Activated T-helper 2 cell treated with anti-CD3 and anti-CD28 coated beads, Interferon-gamma antibody, Interleukin-2, Interleukin-4, amounts not matched to agents 10 μg/mL and 5 μg/mL and 100 μg/mL, durations not matched to agents 14 hours and 24 hours and 36 hours (primary cell): ENCODE results near the gene USP47. TPM values are rescaled to one million over a fixed set of nuclear protein-coding genes. Genes with fewer than 3 reads are reported as not detected.

Source experiments
- DNase-seq: peaks from one replicate; pipeline ENCODE4 v3.0.0; 2021; ENCODE audit warnings: low spot score
- H3K27ac Mint-ChIP-seq: one replicate; pipeline ENCODE4 v1.8.0; 2021; ENCODE audit warnings: mixed read lengths
- H3K27me3 Mint-ChIP-seq: one replicate; pipeline ENCODE4 v1.8.0; 2021; ENCODE audit warnings: low read depth, mixed read lengths
- H3K36me3 Mint-ChIP-seq: one replicate; pipeline ENCODE4 v1.8.0; 2021; ENCODE audit warnings: low read depth, mixed read lengths
- H3K4me1 Mint-ChIP-seq: one replicate; pipeline ENCODE4 v1.8.0; 2021; ENCODE audit warnings: low read depth, mixed read lengths
- H3K4me3 Mint-ChIP-seq: one replicate; pipeline ENCODE4 v1.8.0; 2021; ENCODE audit warnings: low read depth, mild to moderate bottlenecking, moderate library complexity, mixed read lengths
- H3K9me3 Mint-ChIP-seq: one replicate; pipeline ENCODE4 v1.8.0; 2021; ENCODE audit warnings: mixed read lengths
- intact Hi-C: fragments of 100-400 bp; cut with micrococcal nuclease; formaldehyde crosslinking; loops from one replicate; pipeline ENCODE4 v1.15.1; 2023
- total RNA-seq: library from RNA; stranded (reverse); gene quantifications from 2 replicates; pipeline ENCODE4 v1.2.3, GENCODE V29; 2022

Gene USP47
- total RNA-seq, 1 donor from 2014 or later: 55.8 TPM

GRCh38 chr11:11956006-11956405 is 114.2 kb downstream of the USP47 start:
- Mint-ChIP-seq H3K4me3 (no peak overlapping the region), H3K27me3 (no peaks in the 10 kb centered on the region), H3K4me1 (peaks cover 24% of the 10 kb centered on the region), H3K27ac (peak overlapping the region; percentile 39), H3K36me3 (peaks cover 60% of the 10 kb centered on the region), H3K9me3 (no peaks in the 10 kb centered on the region)
- intact Hi-C loops: no loop called here
- DNase-seq: no peak

- Mint-ChIP-seq H3K36me3 (peaks cover 35% of the 10 kb centered on the region), H3K27me3 (peaks cover 4% of the 10 kb centered on the region), H3K4me3 (no peak overlapping the region), H3K4me1 (peaks cover 37% of the 10 kb centered on the region), H3K9me3 (no peaks in the 10 kb centered on the region), H3K27ac (no peak overlapping the region)
- DNase-seq: no peak
- intact Hi-C loops: no loop called here
Measured at GRCh38 chr11:11958403-11959231, 116.8 kb downstream of the USP47 start.

- no peak overlapping the region for H3K27ac Mint-ChIP-seq
- no peak for DNase-seq
- peaks cover 8% of the 10 kb centered on the region for H3K27me3 Mint-ChIP-seq
- peaks cover 37% of the 10 kb centered on the region for H3K4me1 Mint-ChIP-seq
- intact Hi-C loops: no loop called here
- H3K36me3 Mint-ChIP-seq: peaks cover 28% of the 10 kb centered on the region
- H3K4me3 Mint-ChIP-seq: no peak overlapping the region
- no peaks in the 10 kb centered on the region for H3K9me3 Mint-ChIP-seq
Measured at GRCh38 chr11:11959601-11960000, 117.8 kb downstream of the USP47 start.

- H3K27ac Mint-ChIP-seq: peak overlapping the region; percentile 36
Measured at GRCh38 chr11:11960687-11961086, 118.9 kb downstream of the USP47 start.

GRCh38 chr11:11961399-11962028 is 119.7 kb downstream of the USP47 start:
- Mint-ChIP-seq H3K36me3 (peaks cover 11% of the 10 kb centered on the region), H3K4me1 (peaks cover 39% of the 10 kb centered on the region), H3K27me3 (peaks cover 11% of the 10 kb centered on the region), H3K4me3 (no peak overlapping the region), H3K9me3 (no peaks in the 10 kb centered on the region), H3K27ac (no peak overlapping the region)
- intact Hi-C loops: no loop called here
- DNase-seq: no peak

More at GRCh38 chr11:11960687-11961086, 118.9 kb downstream of the USP47 start:
- Mint-ChIP-seq H3K36me3 (peaks cover 20% of the 10 kb centered on the region), H3K4me3 (no peak overlapping the region), H3K9me3 (no peaks in the 10 kb centered on the region), H3K4me1 (peaks cover 37% of the 10 kb centered on the region), H3K27me3 (peaks cover 11% of the 10 kb centered on the region)
- DNase-seq: peak; percentile 31
- intact Hi-C loops: no loop called here

- peaks cover 6% of the 10 kb centered on the region for H3K36me3 Mint-ChIP-seq
- H3K27ac Mint-ChIP-seq: no peak overlapping the region
- no peak overlapping the region for H3K4me3 Mint-ChIP-seq
- intact Hi-C loops: no loop called here
- no peak for DNase-seq
- peaks cover 41% of the 10 kb centered on the region for H3K4me1 Mint-ChIP-seq
- H3K9me3 Mint-ChIP-seq: no peaks in the 10 kb centered on the region
- peaks cover 11% of the 10 kb centered on the region for H3K27me3 Mint-ChIP-seq
Measured at GRCh38 chr11:11963067-11963466, 121.3 kb downstream of the USP47 start.

GRCh38 chr11:11963842-11964773 is 122.3 kb downstream of the USP47 start:
- DNase-seq: no peak
- H3K4me1 Mint-ChIP-seq: peaks cover 34% of the 10 kb centered on the region
- H3K36me3 Mint-ChIP-seq: no peaks in the 10 kb centered on the region
- H3K27me3 Mint-ChIP-seq: peaks cover 11% of the 10 kb centered on the region
- intact Hi-C loops: no loop called here
- H3K4me3 Mint-ChIP-seq: no peak overlapping the region
- no peak overlapping the region for H3K27ac Mint-ChIP-seq
- H3K9me3 Mint-ChIP-seq: no peaks in the 10 kb centered on the region

GRCh38 chr11:11964774-11965150 is 123.0 kb downstream of the USP47 start:
- H3K36me3 Mint-ChIP-seq: no peaks in the 10 kb centered on the region
- intact Hi-C loops: no loop called here
- no peak overlapping the region for H3K27ac Mint-ChIP-seq
- H3K9me3 Mint-ChIP-seq: no peaks in the 10 kb centered on the region
- DNase-seq: no peak
- peaks cover 11% of the 10 kb centered on the region for H3K27me3 Mint-ChIP-seq
- no peak overlapping the region for H3K4me3 Mint-ChIP-seq
- peaks cover 30% of the 10 kb centered on the region for H3K4me1 Mint-ChIP-seq

GRCh38 chr11:11965192-11965591 is 123.4 kb downstream of the USP47 start:
- Mint-ChIP-seq H3K9me3 (no peaks in the 10 kb centered on the region), H3K4me1 (peaks cover 25% of the 10 kb centered on the region), H3K4me3 (no peak overlapping the region), H3K36me3 (no peaks in the 10 kb centered on the region), H3K27me3 (peaks cover 14% of the 10 kb centered on the region), H3K27ac (no peak overlapping the region)
- no peak for DNase-seq
- intact Hi-C loops: no loop called here

GRCh38 chr11:11965656-11966353 is 124.0 kb downstream of the USP47 start:
- Mint-ChIP-seq H3K4me1 (peaks cover 19% of the 10 kb centered on the region), H3K27ac (no peak overlapping the region), H3K27me3 (peaks cover 17% of the 10 kb centered on the region), H3K9me3 (no peaks in the 10 kb centered on the region), H3K4me3 (no peak overlapping the region), H3K36me3 (no peaks in the 10 kb centered on the region)
- no peak for DNase-seq
- intact Hi-C loops: no loop called here

GRCh38 chr11:11966354-11966741 is 124.6 kb downstream of the USP47 start:
- H3K27me3 Mint-ChIP-seq: peaks cover 17% of the 10 kb centered on the region
- no peak overlapping the region for H3K27ac Mint-ChIP-seq
- peaks cover 14% of the 10 kb centered on the region for H3K4me1 Mint-ChIP-seq
- H3K9me3 Mint-ChIP-seq: no peaks in the 10 kb centered on the region
- no peak for DNase-seq
- no peaks in the 10 kb centered on the region for H3K36me3 Mint-ChIP-seq
- intact Hi-C loops: no loop called here
- no peak overlapping the region for H3K4me3 Mint-ChIP-seq
